ENCODE results near the gene LAMA2.

Gene LAMA2

DNA sequence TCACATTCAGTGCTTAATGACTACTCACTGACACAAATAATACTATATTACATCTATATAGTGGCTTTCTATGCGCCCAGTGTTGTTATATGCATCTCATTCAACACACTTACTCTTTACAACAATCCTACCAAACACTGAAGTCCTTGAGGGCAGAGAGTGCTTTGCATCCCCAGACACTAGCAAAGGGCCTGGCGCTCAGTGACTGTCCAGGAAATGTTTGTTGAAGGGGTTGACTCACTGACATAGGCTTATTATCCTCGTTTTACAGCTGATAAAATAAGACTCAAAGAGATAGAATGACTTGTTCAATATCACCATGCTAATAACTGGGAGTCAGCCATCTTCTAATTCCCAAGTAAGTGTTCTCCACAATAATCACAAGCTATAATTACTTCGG lies 663.8 kb downstream of the LAMA2 start:
- DNase-seq = no peak

GRCh38 chr6:129551486-129551885 lies 668.5 kb downstream of the LAMA2 start:
- DNase-seq = no peak

DNA sequence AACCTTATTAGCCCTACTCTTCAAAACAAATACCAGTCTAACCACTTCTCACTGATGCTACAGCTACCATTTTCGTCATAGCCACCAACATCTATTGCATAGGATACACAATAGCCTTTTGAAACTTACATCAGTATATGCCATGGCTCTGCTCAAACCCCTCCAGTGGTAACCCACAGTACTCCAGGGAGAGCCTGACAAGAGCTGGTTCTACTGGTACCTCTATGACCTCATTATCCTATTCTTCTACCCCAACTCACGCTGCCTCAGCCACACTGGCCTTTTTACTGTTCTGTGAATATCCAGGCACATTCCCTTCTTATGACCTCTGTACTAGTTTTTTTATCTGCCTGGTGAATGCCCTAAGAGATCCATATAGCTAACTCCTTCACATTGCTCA lies 669.5 kb downstream of the LAMA2 start:
- DNase-seq = no peak

GRCh38 chr6:129555206-129555832 lies 672.4 kb downstream of the LAMA2 start:
- DNase-seq = no peak

DNA sequence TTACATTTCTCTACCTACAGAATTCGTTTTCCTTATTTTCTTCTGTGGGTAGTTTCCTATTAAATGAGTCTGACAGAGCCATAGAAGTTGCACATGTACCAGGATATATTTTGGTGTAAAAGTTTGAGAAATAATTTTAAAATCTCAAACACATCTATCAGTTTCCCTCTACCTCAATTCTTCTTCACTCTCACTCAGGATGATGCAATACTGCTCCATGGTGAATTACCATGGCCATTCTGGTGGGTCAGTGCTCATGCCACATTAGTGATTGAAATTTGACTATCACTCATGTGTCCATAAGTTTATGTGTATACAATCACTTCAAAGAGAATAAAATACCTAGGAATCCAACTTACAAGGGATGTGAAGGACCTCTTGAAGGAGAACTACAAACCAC lies 675.3 kb downstream of the LAMA2 start:
- DNase-seq = no peak

- DNase-seq = no peak
These were observed 682.4 kb downstream of the LAMA2 start for GRCh38 chr6:129565366-129565765.

- DNase-seq = no peak
These were observed 682.9 kb downstream of the LAMA2 start for GRCh38 chr6:129565811-129566210.
